Skin epidermis (tissue), 12 donors: ENCODE results near the gene KAZN.
"Not testable (repeated sequence)": the region's sequence is repeated elsewhere in the genome, so short reads cannot be mapped to it uniquely, and the experiment has no call there.

Experiments
- H3K27ac ChIP-seq, 21 experiments: fragments of 200-600 bp; sonication (generic) in 11 of 21; one replicate each; pipeline ENCODE4 v1.5.0; 2020; ENCODE audit warnings: mild to moderate bottlenecking in 3 of 21, inconsistent platforms in 2 of 21, moderate library complexity in 2 of 21
- H3K4me3 ChIP-seq, 7 experiments: fragments of 200-600 bp; sonication (generic) in 2 of 7; one replicate each; pipeline ENCODE4 v1.5.0; 2020; ENCODE audit warnings: inconsistent platforms in 2 of 7, mild to moderate bottlenecking in 2 of 7, moderate library complexity in 1 of 7

Gene KAZN

GRCh38 chr1:15039017-15039648, 440.6 kb downstream of the KAZN start:
- Histone ChIP-seq H3K4me3 (no peak overlapping the region), H3K27ac (no peak overlapping the region)

DNA sequence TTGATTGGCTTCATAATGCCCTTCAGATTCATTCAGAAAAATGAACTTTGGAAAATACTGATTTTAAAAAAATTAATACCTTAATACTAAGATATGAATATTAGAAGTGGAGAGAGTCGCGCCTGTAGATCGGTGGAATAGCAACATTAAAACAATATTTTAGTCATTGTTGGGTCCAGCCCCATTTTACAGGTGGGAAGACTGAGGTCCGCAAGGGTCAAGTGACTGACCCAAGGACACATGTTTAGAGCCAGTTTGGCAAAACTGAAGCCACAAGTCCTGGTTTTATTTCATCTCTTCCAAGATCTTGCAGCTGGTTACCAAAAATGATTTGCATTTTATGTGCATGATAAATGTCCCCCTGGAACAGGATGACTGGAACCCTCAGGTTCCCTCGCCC, 441.4 kb downstream of the KAZN start:
- H3K27ac ChIP-seq, result no peak overlapping the region
- H3K4me3 ChIP-seq, result no peak overlapping the region

DNA sequence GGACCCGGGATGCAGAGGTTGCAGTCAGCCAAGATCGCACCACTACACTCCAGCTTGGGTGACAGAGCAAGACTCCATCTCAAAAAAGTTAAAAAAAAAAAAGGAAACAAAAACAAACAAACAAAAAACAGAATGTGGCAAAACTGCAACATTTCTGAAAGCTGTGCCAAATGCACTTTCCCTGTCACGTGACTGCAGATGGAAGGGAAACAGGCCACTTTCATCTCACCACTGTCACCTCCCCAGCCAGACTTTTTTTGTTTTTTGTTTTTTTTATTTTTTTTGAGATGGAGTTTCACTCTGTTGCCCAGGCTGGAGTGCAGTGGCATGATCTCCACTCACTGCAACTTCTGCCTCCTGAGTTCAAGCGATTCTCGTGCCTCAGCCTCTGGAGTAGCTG, 442.2 kb downstream of the KAZN start:
- not testable (repeated sequence) for H3K4me3 ChIP-seq, H3K27ac ChIP-seq

DNA sequence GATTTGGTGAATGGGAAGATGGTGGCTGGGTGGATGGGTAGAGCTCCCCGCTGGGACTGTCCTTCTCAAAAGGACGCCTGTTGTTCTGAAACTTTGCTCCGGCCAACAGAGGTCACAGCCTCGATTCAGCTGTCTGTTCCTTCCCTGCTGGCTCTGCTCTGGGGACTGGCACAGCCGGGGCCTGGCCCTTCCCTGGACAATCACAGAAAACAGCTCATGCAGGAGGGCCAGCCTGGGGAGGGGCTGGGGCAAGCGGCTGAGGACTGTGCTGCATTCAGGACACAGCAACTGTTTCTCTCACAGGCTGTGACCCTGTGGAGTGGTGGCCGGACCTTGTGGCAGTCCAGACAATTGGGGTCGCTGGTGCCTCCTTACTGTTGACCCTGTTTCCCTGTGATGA, 444.4 kb downstream of the KAZN start:
- Histone ChIP-seq H3K4me3 (no peak overlapping the region), H3K27ac (no peak overlapping the region)

DNA sequence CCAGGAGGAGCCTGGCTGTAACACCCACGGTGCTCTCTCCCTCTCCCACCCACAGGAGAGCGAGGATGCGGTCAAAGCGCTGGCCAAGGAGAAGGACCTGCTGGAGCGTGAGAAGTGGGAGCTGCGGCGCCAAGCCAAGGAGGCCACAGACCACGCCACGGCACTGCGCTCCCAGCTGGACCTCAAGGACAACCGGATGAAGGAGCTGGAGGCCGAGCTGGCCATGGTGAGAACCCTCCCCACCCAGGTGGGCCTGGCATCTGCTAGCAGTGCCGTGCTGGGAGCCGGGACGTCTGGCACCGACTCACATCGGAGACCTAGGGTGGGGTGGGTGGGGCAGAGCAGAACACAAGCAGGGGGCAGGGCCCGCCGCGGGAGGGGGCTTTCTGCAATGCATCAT, 445.4 kb downstream of the KAZN start:
- H3K27ac ChIP-seq, result no peak overlapping the region
- no peak overlapping the region for H3K4me3 ChIP-seq

GRCh38 chr1:15045123-15045522, 446.6 kb downstream of the KAZN start:
- H3K27ac ChIP-seq, result no peak overlapping the region
- H3K4me3 ChIP-seq, result no peak overlapping the region

DNA sequence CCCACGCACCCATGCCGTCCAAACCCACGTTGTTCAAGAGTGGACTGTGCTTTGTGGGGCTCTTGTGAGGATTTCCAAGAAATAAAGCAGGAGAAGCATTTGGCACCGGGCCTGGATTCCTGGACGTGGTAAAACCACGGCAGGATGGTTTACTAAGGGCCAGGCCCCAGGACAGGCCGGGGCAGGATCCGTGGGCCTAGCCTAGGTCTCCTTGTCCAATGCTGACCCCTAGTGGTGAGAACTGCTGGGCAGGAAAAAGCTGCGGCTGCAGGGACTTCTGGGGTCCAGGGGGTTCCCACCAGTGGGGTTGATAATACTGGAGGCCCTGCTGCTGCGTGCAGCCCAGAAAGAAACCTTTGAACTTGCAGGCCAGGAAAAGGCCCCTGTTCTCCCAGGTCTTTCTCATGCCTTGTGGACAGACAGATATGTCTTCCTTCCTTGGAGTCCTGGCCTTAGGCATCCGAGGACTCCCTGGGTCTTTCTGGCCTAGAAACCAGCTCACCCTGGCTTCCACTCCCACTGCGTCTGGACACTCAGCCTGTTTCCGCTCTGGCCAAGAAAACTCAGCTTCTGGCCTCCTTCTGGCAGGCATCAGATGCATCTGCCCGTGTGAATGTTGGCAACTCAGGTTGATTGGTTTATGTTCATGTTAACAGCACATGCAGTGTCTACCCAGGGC, 448.1 kb downstream of the KAZN start:
- no peak overlapping the region for H3K27ac ChIP-seq
- H3K4me3 ChIP-seq, result no peak overlapping the region

DNA sequence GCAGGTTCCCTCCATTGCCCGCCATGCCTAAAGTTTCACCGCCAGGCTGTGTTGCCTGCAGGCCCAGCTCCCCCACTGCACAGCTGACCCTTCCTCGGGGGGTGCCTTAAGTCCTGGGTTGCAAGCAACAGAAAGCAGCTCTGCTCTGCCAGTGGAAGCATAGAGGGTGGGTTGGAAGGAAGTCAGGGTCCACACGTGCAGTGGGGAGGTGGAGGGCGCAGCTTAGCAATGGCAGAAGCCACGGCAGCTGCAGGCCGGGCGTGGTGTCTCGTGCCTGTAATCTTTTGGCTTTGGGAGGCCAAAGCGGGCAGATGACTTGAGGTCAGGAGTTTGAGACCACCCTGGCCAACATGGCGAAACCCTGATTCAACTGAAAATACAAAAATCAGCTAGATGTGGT, 448.8 kb downstream of the KAZN start:
- Histone ChIP-seq H3K27ac (no peak overlapping the region), H3K4me3 (no peak overlapping the region)

DNA sequence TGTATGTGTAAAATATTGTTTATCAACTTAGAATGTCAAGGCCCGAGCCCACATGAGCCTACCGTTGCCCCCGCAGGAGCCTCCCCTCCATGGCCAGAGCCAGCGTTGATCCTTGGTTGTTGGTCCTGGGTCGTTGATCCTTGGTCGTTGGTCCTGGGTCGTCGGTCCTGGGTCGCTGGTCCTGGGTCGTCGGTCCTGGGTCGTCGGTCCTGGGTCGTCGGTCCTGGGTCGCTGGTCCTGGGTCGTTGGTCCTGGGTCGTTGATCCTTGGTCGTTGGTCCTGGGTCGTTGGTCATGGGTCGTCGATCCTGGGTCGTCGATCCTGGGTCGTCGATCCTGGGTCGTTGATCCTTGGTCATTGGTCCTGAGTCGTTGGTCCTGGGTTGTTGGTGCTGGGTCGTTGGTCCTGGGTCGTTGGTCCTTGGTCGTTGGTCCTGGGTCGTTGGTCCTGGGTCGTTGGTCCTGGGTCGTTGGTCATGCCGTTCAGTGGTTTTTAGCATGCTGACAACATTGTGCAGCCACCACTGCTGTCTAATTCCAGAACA, 450.0 kb downstream of the KAZN start:
- Histone ChIP-seq H3K27ac (no peak overlapping the region), H3K4me3 (no peak overlapping the region)

- H3K27ac ChIP-seq, result no peak overlapping the region
- H3K4me3 ChIP-seq, result no peak overlapping the region
Observed at GRCh38 chr1:15049067-15049466, 450.6 kb downstream of the KAZN start.

GRCh38 chr1:15051882-15052528, 453.5 kb downstream of the KAZN start:
- H3K4me3 ChIP-seq, result no peak overlapping the region
- no peak overlapping the region for H3K27ac ChIP-seq

DNA sequence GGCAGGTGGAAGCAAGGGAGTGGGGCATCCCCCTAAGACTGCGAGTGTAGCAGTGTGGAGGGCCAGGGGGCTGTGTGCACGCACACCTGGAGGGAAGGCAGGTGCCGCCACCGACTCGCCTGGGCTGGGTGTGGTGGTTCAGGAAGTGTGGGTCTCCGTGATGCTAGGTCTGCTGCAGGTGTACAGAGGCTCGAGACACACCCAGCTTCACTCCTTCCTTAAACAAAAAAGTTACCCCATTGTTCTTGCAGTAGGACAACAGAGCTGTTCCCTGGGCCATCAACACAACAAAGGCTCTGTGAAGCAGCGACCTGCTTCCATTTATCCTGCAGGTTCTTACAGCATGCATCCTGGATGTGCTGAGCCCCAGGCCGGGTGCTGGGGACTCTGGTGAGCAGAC, 454.7 kb downstream of the KAZN start:
- no peak overlapping the region for H3K27ac ChIP-seq

GRCh38 chr1:15055736-15056415, 457.4 kb downstream of the KAZN start:
- Histone ChIP-seq H3K27ac (no peak overlapping the region), H3K4me3 (no peak overlapping the region)

More for the DNA sequence above, 454.7 kb downstream of the KAZN start:
- no peak overlapping the region for H3K4me3 ChIP-seq

GRCh38 chr1:15056515-15057285, 458.2 kb downstream of the KAZN start:
- H3K4me3 ChIP-seq, result no peak overlapping the region
- no peak overlapping the region for H3K27ac ChIP-seq

DNA sequence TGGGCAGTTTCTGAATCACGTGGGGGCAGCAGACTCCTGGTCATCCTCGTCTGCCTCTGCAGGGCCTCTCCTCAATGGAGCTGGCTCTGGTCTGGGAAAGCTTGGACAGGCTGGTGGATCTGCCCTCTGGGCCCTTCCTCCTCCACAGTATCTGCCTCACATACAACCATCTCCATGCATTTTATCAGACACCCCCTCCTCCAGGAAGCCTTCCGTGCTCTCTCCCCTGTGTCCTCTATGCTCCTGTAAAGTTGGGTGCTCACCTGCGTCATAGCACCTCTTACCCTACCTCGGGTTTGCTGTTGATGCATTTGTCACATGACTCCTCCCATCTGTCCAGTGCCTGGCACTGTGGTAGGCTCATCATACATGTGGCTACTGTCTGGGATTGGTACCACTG, 459.3 kb downstream of the KAZN start:
- H3K27ac ChIP-seq, result no peak overlapping the region

DNA sequence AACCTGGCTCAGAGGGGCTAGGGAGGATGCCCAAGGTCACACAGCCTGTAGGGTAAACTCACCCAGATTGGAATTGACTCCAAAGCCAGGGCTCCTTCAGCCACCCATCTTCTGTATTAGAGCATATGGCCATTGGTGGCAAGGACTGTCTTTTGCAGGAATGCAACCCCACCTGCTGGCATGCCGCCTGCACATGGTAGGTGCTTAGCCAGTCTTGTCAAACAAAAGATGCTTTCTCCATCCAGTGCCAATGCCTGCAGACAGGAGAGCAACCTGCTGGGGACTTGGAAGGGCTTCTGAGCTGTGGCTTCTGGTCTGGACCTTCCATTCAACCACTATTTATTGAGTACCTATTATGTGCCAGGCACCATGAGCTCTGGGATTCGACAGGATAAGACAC, 459.8 kb downstream of the KAZN start:
- Histone ChIP-seq H3K27ac (no peak overlapping the region), H3K4me3 (no peak overlapping the region)

More for the DNA sequence above, 459.3 kb downstream of the KAZN start:
- H3K4me3 ChIP-seq, result no peak overlapping the region

DNA sequence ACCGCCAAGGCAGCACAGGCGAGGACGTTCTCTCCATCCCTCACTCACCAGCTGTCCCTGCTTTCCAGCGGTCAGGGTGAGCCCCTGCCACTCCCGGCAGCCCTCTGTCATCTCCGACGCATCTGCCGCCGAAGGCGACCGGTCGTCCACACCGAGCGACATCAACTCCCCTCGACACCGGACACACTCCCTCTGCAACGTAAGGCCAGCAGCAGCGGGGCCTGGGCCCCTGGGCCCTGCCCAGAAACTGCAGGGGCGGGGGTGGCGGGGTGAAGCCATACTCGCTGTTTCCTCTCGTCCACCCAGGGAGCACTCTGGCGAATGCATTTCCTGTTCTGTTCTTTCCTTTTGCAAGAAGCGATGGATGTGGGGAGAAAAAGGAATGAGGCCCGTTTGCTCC, 461.6 kb downstream of the KAZN start:
- H3K4me3 ChIP-seq, result no peak overlapping the region
- H3K27ac ChIP-seq, result no peak overlapping the region

- no peak overlapping the region for H3K4me3 ChIP-seq
- no peak overlapping the region for H3K27ac ChIP-seq
Observed at GRCh38 chr1:15062479-15063099, 464.1 kb downstream of the KAZN start.

GRCh38 chr1:15063346-15063745, 464.9 kb downstream of the KAZN start:
- H3K4me3 ChIP-seq, result no peak overlapping the region
- H3K27ac ChIP-seq, result no peak overlapping the region
